Omental fat pad (tissue), 4 donors: Measurements from ENCODE around the gene SIX5. TPM values are rescaled to one million over a fixed set of nuclear protein-coding genes. Genes with fewer than 3 reads are reported as not detected.
"Not testable (repeated sequence)": the region's sequence is repeated elsewhere in the genome, so short reads cannot be mapped to it uniquely, and the experiment has no call there.

ENCODE experiments used
- ATAC-seq: fragments of 150-250 bp; one replicate; pipeline ENCODE4 v1.9.1; 2016; ENCODE audit warnings: mild to moderate bottlenecking, moderate library complexity; ENCODE audit not compliant: low FRiP score
- DNase-seq: peaks from one replicate; pipeline ENCODE4 v3.0.0-alpha.2; 2019; ENCODE audit warnings: low spot score
- total RNA-seq, 4 donors: library from RNA; depleted of rRNA; stranded (reverse); fragments of >200 nt; gene quantifications; one replicate each; pipeline ENCODE4 v1.1.0, GENCODE V29; 2016
- TF ChIP-seq, protein P1 (sequence below), 3 donors: fragments of 450-650 bp; IDR thresholded peaks; one replicate each; pipeline ENCODE4 v1.5.1; 2016 to 2017; ENCODE audit warnings: antibody characterized with exemption in 3 of 3, mild to moderate bottlenecking in 3 of 3, moderate library complexity in 2 of 3

Gene SIX5
- total RNA-seq, 4 donors from 2014 or later: 4.3 to 13.4 (median 7.8) TPM

GRCh38 chr19:45753548-45753947 lies 15.5 kb downstream of the SIX5 start:
- ATAC-seq (no peak), DNase-seq (no peak)
- TF ChIP-seq, protein P1, sequence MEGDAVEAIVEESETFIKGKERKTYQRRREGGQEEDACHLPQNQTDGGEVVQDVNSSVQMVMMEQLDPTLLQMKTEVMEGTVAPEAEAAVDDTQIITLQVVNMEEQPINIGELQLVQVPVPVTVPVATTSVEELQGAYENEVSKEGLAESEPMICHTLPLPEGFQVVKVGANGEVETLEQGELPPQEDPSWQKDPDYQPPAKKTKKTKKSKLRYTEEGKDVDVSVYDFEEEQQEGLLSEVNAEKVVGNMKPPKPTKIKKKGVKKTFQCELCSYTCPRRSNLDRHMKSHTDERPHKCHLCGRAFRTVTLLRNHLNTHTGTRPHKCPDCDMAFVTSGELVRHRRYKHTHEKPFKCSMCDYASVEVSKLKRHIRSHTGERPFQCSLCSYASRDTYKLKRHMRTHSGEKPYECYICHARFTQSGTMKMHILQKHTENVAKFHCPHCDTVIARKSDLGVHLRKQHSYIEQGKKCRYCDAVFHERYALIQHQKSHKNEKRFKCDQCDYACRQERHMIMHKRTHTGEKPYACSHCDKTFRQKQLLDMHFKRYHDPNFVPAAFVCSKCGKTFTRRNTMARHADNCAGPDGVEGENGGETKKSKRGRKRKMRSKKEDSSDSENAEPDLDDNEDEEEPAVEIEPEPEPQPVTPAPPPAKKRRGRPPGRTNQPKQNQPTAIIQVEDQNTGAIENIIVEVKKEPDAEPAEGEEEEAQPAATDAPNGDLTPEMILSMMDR (IDR thresholded peaks at IDR 0.05): no peak

DNA sequence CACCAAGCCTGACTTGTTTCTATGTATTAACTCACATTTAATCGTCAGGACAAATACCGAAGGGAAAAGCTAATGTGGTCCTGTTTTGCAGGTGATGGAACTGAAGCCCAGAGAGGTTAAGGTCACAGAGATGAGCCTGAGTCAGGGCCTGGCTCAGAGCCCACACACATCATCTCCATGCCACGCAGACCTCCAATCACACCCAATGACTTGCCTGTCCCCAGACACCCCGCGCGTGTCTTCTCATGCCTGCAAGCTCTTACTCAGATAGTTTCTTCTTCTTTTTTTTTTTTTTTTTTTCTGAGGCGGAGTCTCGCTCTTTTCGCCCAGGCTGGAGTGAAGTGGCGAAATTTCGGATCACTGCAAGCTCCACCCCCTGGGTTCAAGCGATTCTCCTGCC lies 16.4 kb downstream of the SIX5 start:
- TF ChIP-seq, protein P1 (IDR thresholded peaks at IDR 0.05): no peak
- no peak for DNase-seq
- ATAC-seq: no peak

DNA sequence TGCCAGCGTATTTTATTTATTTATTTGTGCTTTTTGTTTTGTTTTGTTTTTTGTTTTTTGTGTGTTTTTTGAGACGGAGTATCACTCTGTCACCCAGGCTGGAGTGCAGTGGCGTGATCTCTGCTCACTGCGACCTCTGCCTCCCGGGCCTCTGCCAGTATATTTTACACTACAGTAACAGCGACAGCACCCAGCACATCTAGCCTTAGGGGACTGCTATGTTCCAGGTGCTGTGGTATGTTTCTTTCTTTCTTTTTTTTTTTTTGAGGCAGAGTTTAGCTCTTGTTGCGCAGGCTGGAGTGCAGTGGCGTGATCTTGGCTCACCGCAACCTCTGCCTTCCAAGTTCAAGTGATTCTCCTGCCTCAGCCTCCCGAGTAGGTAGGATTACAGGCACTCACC lies 17.6 kb downstream of the SIX5 start:
- not testable (repeated sequence) for ATAC-seq, DNase-seq

DNA sequence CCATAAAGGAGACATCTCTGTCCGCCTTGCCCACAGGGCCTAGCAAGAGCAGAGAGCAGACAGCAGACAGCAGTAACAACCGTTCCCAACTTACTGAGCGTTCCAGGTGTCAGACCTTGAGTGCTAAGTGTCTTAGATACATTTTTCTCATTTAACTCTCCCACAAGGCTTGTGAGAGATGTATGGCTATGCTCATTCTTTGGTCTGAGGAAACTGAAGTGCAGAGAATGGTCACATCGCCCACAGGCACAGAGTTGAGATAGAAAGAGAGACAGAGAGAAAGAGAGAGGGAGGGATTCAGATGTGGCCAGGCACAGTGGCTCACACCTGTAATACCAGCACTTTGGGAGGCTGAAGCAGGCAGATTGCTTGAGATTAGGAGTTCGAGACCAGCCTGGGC lies 21.5 kb downstream of the SIX5 start:
- no peak for DNase-seq
- no peak for ATAC-seq
- TF ChIP-seq, protein P1 (IDR thresholded peaks at IDR 0.05): no peak

- TF ChIP-seq, protein P1 (IDR thresholded peaks at IDR 0.05): no peak
- ATAC-seq (no peak), DNase-seq (no peak)
These were observed 22.2 kb downstream of the SIX5 start for GRCh38 chr19:45746866-45747265.

DNA sequence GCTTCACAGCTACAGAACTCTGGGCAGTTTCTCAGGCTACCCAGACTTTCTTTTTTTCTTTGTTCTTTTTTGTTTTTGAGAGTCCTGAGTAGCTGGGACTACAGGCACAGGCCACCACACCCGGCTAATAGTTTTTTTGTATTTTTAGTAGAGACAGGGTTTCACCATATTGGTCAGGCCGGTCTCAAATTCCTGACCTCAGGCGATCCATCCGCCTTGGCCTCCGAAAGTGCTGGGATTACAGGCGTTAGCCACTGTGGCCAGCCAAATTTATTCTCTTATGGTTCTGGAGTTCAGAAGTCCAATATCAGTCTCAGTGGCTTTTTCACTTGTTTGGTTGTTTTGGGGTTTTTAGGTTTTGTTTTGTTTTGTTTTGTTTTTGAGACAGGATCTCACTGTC lies 23.4 kb downstream of the SIX5 start:
- ATAC-seq (no peak), DNase-seq (no peak)
- TF ChIP-seq, protein P1 (IDR thresholded peaks at IDR 0.05): no peak

DNA sequence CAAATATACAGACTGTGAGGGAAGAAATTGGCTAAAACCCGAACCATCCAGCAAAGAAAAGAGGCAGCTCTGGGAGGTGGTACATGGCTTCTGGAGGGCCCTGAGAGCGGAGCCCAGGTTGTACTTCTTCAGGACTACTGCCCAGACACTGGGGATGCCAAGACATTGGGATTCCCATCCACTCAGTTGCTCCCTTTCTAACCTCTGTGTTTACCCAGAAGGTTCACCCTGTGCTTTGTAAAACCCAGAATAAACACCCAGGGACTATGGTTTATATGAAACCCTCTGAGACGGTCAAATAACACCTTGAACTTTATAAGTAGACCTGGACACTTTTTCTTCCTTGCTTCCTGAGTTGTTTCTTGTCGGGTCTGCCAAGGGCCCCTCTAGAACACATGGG lies 26.1 kb downstream of the SIX5 start:
- no peak for ATAC-seq
- no peak for DNase-seq
- TF ChIP-seq, protein P1 (IDR thresholded peaks at IDR 0.05): no peak
